GM23338 (cell line): ENCODE results near the gene HDAC6. TPM values are rescaled to one million over a fixed set of nuclear protein-coding genes. Genes with fewer than 3 reads are reported as not detected.

Source experiments
- ATAC-seq: fragments of 200-7000 bp; cut with Tn5 transposase; 3 replicates; pipeline ENCODE4 v1.9.1; 2020
- DNase-seq: peaks from one replicate; pipeline ENCODE4 v3.0.0-alpha.2; 2015; ENCODE audit warnings: low spot score
- H2AFZ ChIP-seq: fragments of 200-600 bp; sonication (generic); 2 replicates; pipeline ENCODE4 v1.8.0; 2016; ENCODE audit warnings: antibody characterized with exemption, mild to moderate bottlenecking, moderate library complexity
- H3F3A ChIP-seq: fragments of 200-600 bp; sonication (generic); replicated peaks from 2 replicates; pipeline ENCODE4 v1.8.0; 2017; ENCODE audit warnings: antibody characterized with exemption, mixed run types, low read depth
- H3K27ac ChIP-seq: fragments of 200-600 bp; sonication (generic); 2 replicates; pipeline ENCODE4 v1.6.1; 2016; ENCODE audit warnings: low read depth
- H3K27me3 ChIP-seq: fragments of 200-600 bp; sonication (generic); 2 replicates; pipeline ENCODE4 v1.8.0; 2016; ENCODE audit warnings: mild to moderate bottlenecking, mixed run types, moderate library complexity; ENCODE audit not compliant: insufficient read depth
- H3K36me3 ChIP-seq: fragments of 200-600 bp; sonication (generic); 2 replicates; pipeline ENCODE4 v1.8.0; 2016; ENCODE audit warnings: mild to moderate bottlenecking; ENCODE audit not compliant: insufficient read depth
- H3K4me1 ChIP-seq: fragments of 200-600 bp; sonication (generic); 2 replicates; pipeline ENCODE4 v1.8.0; 2016; ENCODE audit warnings: mild to moderate bottlenecking, moderate library complexity; ENCODE audit not compliant: insufficient read depth
- H3K4me2 ChIP-seq: fragments of 200-600 bp; sonication (generic); 2 replicates; pipeline ENCODE4 v1.7.1; 2017; ENCODE audit warnings: mixed run types
- H3K4me3 ChIP-seq: fragments of 200-600 bp; sonication (generic); 2 replicates; pipeline ENCODE4 v1.6.1; 2016; ENCODE audit warnings: mixed run types
- H3K79me2 ChIP-seq: fragments of 200-600 bp; sonication (generic); replicated peaks from 2 replicates; pipeline ENCODE4 v1.8.0; 2017; ENCODE audit warnings: mild to moderate bottlenecking; ENCODE audit not compliant: insufficient read depth
- H3K9me2 ChIP-seq: fragments of 200-600 bp; sonication (generic); 2 replicates; pipeline ENCODE4 v1.8.0; 2017; ENCODE audit not compliant: insufficient read depth
- H4K20me1 ChIP-seq: fragments of 200-600 bp; sonication (generic); replicated peaks from 2 replicates; pipeline ENCODE4 v1.8.0; 2017; ENCODE audit warnings: mild to moderate bottlenecking; ENCODE audit not compliant: insufficient read depth
- H3K27ac Mint-ChIP-seq: 2 replicates; pipeline ENCODE4 v1.8.0; 2020; ENCODE audit warnings: inconsistent platforms, mild to moderate bottlenecking, moderate library complexity, mixed read lengths
- H3K27me3 Mint-ChIP-seq: 3 replicates; pipeline ENCODE4 v1.8.0; 2022; ENCODE audit warnings: low read depth, mild to moderate bottlenecking, moderate library complexity, mixed read lengths, inconsistent platforms; ENCODE audit not compliant: insufficient read depth, poor library complexity
- H3K36me3 Mint-ChIP-seq: 3 replicates; pipeline ENCODE4 v1.8.0; 2021; ENCODE audit warnings: low read depth, mild to moderate bottlenecking, inconsistent platforms, moderate library complexity, mixed read lengths
- H3K4me1 Mint-ChIP-seq: 3 replicates; pipeline ENCODE4 v1.8.0; 2020; ENCODE audit warnings: mild to moderate bottlenecking, inconsistent platforms, mixed read lengths
- H3K4me3 Mint-ChIP-seq: 3 replicates; pipeline ENCODE4 v1.8.0; 2021; ENCODE audit warnings: moderate library complexity, mild to moderate bottlenecking, inconsistent platforms, mixed read lengths
- H3K9me3 Mint-ChIP-seq: 3 replicates; pipeline ENCODE4 v1.8.0; 2020; ENCODE audit warnings: moderate library complexity, mild to moderate bottlenecking, inconsistent platforms, mixed read lengths
- CREB1 ChIP-seq: fragments of 250-450 bp; sonication (Bioruptor Pico); IDR thresholded peaks from 2 replicates; pipeline ENCODE4 v1.5.0; 2020; ENCODE audit warnings: low read depth, mild to moderate bottlenecking, moderate library complexity
- EZH2phosphoT487 ChIP-seq: fragments of 200-600 bp; sonication (generic); IDR thresholded peaks from one replicate; pipeline ENCODE4 v1.8.1; 2018; ENCODE audit warnings: antibody characterized with exemption; ENCODE audit not compliant: unreplicated experiment
- JUNB ChIP-seq: IDR thresholded peaks from one replicate; pipeline ENCODE4 v1.6.1; 2016; ENCODE audit warnings: antibody characterized with exemption; ENCODE audit not compliant: unreplicated experiment
- NANOG ChIP-seq: IDR thresholded peaks from 2 replicates; pipeline ENCODE4 v1.6.1; 2016; ENCODE audit warnings: antibody characterized with exemption, borderline replicate concordance
- STAT1 ChIP-seq: IDR thresholded peaks from one replicate; pipeline ENCODE4 v1.6.1; 2016; ENCODE audit warnings: antibody characterized with exemption; ENCODE audit not compliant: unreplicated experiment
- ZNF114 ChIP-seq: fragments of 250-450 bp; sonication (Bioruptor Pico); IDR thresholded peaks from 2 replicates; pipeline ENCODE4 v1.5.0; 2020; ENCODE audit warnings: mild to moderate bottlenecking, moderate library complexity
- ZNF462 ChIP-seq: fragments of 250-450 bp; sonication (Bioruptor Pico); IDR thresholded peaks from 2 replicates; pipeline ENCODE4 v1.5.0; 2020; ENCODE audit warnings: mild to moderate bottlenecking, moderate library complexity
- polyA plus RNA-seq: library from polyadenylated mRNA; unstranded; fragments of >200 nt; fragmentation: Nextera tagmentation; extraction: Ambion mirVana; gene quantifications from 2 replicates; pipeline ENCODE4 v1.2.1, GENCODE V29; 2016
- total RNA-seq: library from RNA; depleted of rRNA; stranded (reverse); fragments of >200 nt; shearing (Covaris generic); gene quantifications from 2 replicates; pipeline ENCODE4 v1.2.3, GENCODE V29; 2014
- TF ChIP-seq, protein P1 (sequence below): IDR thresholded peaks from one replicate; pipeline ENCODE4 v1.6.1; 2018; ENCODE audit warnings: antibody characterized with exemption; ENCODE audit not compliant: unreplicated experiment
- TF ChIP-seq, protein P2 (sequence below): IDR thresholded peaks from 2 replicates; pipeline ENCODE4 v1.6.1; 2016; ENCODE audit warnings: antibody characterized with exemption

The HDAC6 gene
- total and polyA plus RNA-seq, 2 experiments from 2014 or later, result 33.0 to 49.8 TPM

DNA sequence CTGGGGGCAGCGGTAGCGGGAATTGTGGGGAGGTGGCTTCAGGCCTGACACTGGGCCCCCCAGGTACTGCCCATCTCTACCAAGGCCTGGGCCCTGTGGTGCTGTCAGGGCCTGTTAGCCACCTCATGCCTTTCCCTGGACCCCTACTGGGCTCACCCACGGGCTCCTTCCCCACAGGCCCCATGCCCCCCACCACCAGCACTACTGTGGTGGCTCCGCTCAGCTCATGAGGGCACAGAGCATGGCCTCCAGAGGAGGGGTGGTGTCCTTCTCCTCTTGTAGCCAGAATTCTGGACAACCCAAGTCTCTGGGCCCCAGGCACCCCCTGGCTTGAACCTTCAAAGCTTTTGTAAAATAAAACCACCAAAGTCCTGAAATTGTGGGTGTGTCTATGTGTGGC, 7.9 kb upstream of the HDAC6 start:
- Mint-ChIP-seq H3K27me3 (peaks cover 7% of the 10 kb centered on the region), H3K4me3 (no peak overlapping the region), H3K27ac (no peak overlapping the region), H3K4me1 (no peaks in the 10 kb centered on the region), H3K9me3 (no peaks in the 10 kb centered on the region), H3K36me3 (no peaks in the 10 kb centered on the region)
- Histone ChIP-seq H3K4me3 (no peak overlapping the region), H3K79me2 (no peaks in the 10 kb centered on the region), H3F3A (no peaks in the 10 kb centered on the region), H2AFZ (no peak overlapping the region), H3K9me2 (no peaks in the 10 kb centered on the region), H3K36me3 (no peaks in the 10 kb centered on the region), H3K27me3 (no peaks in the 10 kb centered on the region), H3K4me1 (no peaks in the 10 kb centered on the region), H3K27ac (no peak overlapping the region), H3K4me2 (no peak overlapping the region), H4K20me1 (no peaks in the 10 kb centered on the region)
- no peak for ATAC-seq
- TF ChIP-seq JUNB (no peak), NANOG (no peak), ZNF462 (CRISPR knock-in tag) (no peak), ZNF114 (CRISPR knock-in tag) (no peak), CREB1 (CRISPR knock-in tag) (no peak), EZH2phosphoT487 (no peak), STAT1 (no peak)
- TF ChIP-seq, protein P1, sequence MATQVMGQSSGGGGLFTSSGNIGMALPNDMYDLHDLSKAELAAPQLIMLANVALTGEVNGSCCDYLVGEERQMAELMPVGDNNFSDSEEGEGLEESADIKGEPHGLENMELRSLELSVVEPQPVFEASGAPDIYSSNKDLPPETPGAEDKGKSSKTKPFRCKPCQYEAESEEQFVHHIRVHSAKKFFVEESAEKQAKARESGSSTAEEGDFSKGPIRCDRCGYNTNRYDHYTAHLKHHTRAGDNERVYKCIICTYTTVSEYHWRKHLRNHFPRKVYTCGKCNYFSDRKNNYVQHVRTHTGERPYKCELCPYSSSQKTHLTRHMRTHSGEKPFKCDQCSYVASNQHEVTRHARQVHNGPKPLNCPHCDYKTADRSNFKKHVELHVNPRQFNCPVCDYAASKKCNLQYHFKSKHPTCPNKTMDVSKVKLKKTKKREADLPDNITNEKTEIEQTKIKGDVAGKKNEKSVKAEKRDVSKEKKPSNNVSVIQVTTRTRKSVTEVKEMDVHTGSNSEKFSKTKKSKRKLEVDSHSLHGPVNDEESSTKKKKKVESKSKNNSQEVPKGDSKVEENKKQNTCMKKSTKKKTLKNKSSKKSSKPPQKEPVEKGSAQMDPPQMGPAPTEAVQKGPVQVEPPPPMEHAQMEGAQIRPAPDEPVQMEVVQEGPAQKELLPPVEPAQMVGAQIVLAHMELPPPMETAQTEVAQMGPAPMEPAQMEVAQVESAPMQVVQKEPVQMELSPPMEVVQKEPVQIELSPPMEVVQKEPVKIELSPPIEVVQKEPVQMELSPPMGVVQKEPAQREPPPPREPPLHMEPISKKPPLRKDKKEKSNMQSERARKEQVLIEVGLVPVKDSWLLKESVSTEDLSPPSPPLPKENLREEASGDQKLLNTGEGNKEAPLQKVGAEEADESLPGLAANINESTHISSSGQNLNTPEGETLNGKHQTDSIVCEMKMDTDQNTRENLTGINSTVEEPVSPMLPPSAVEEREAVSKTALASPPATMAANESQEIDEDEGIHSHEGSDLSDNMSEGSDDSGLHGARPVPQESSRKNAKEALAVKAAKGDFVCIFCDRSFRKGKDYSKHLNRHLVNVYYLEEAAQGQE, result no peak
- TF ChIP-seq, protein P2, sequence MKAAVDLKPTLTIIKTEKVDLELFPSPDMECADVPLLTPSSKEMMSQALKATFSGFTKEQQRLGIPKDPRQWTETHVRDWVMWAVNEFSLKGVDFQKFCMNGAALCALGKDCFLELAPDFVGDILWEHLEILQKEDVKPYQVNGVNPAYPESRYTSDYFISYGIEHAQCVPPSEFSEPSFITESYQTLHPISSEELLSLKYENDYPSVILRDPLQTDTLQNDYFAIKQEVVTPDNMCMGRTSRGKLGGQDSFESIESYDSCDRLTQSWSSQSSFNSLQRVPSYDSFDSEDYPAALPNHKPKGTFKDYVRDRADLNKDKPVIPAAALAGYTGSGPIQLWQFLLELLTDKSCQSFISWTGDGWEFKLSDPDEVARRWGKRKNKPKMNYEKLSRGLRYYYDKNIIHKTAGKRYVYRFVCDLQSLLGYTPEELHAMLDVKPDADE, result no peak
- DNase-seq, result no peak
